ENCODE data around the gene GPANK1.
"Not testable (repeated sequence)": the region's sequence is repeated elsewhere in the genome, so short reads cannot be mapped to it uniquely, and the experiment has no call there.

The GPANK1 gene

DNA sequence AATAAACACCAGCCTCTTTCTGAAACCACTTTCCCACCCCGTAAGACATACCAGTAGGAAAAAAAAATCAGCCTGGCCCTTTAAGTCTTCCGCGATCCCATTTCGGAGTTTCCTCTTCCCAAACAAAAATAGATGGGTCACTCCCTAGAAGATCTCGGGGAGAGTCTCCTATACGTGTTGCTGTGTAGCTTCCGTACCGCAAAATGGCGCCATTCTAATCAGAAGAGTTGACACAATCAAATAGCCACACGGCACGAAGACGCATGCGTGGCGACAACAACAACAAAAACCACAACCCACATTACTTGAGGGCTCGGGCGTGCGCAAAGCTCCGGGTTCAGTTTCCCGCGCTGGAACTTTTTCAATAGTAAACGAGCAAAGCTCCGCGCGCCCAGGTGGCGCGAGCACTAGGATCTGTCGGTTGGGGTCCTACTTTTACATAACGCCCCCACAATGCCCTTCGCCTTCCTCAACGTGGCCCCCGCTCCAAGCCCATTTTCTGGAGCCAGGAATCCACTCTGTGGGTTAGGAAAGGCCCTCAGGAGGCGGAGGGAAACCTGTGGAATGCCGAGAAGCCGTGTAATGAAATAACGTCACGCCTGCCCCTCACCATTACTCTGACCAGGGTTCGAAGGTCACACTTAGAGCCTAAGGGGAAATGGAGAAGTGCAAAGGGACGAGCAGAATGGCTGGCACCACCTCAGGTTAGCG is at the start of gene GPANK1:
GPANK1 (minus strand) TSS at position 208 of the 711 bp plus-strand sequence. CDS start 519 bp downstream, outside the sequence.
- DNase-seq = peak; percentile 88 to 94

DNA sequence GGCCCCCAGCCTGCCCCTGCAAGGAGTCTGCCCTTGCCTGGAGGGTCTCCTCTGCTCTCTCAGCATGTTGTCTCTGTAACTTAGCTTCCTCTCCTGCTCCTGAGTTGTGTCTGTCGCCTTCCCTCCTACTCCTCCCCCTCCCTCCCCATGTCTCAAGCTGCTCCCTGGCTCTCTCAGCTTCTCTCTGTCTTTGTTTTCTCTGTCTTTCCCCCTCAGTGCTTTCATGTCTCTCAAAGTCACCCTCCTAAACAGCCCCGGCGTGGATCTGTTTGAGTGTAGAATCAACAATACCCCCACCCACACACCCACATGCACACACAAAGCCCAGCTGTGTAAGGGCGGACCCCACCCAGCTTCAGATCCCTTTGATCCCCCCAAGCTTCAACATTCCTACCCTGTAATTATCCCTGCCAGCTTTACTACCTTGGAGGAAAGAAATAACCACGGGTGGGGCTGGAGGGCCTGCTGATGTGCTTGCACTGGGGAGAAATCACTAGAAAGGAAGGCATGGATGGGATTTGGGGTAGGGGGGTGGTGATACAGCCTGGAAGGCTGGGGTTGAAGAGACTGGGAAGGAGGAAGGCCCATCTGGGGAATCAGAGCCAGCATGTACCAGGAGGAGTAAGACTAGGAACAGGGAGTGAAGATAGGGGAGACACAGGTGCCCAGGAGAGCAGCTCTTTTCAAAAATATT is 49.3 kb upstream of the GPANK1 start:
- DNase-seq = no peak

DNA sequence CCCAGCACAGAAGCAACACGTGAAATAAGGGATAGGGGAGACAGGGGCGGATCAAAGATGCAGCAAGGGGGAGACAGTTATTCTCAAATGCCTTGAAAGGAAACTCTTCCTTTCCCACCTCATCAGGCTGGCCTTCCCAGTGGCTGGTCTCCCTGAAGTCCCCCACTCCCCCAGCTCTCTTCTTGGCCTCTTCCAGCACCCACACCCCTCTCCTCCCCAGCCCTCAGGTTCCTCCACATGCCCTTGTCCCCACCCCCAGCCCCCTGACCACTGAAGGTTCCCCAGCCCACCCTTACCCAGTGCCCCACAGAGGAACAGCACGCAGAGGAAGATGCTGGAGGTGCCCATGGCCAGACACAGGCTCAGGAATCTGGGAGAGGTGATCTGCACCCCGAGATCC is 48.7 kb upstream of the GPANK1 start:
- no peak for DNase-seq

DNA sequence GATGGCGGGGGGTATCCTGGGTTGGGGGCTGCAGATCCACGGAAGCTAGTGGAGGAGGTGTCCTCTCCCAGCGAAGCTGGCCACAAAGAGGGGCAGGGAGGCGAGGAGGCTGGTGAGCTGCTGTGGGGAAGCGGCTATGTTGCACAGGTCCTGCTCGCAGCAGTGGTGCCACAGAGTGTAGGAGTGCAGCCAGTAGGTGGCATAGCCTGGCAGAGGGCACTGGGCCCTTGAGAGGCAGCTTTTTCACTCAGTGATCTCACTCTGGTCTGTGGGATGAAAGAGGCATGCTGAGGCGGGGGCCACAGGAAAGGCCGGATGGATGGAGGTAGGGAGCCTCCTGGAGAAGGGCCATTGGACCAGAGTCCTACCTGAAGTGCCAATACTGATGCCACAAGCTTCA is 47.5 kb upstream of the GPANK1 start:
- DNase-seq = no peak

DNA sequence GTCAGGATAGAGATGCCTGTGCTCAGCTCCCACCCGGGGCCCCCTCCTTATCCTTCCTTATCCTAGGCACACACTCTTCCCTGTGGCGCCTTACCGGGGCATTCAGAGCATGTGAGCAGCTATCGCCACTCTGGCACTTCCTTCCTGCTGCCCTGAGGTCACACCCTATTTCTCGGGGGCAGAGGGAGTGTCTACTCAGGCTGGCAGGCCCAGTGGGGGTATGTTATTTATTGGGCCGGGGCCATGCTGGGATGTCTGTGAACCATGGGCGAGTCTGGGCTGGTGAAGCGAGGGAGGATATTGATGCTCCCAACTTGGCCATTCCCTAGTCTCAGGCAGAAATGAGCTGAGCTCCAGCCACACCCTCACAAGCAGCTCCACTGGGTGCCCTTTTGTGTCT is 46.4 kb upstream of the GPANK1 start:
- no peak for DNase-seq

DNA sequence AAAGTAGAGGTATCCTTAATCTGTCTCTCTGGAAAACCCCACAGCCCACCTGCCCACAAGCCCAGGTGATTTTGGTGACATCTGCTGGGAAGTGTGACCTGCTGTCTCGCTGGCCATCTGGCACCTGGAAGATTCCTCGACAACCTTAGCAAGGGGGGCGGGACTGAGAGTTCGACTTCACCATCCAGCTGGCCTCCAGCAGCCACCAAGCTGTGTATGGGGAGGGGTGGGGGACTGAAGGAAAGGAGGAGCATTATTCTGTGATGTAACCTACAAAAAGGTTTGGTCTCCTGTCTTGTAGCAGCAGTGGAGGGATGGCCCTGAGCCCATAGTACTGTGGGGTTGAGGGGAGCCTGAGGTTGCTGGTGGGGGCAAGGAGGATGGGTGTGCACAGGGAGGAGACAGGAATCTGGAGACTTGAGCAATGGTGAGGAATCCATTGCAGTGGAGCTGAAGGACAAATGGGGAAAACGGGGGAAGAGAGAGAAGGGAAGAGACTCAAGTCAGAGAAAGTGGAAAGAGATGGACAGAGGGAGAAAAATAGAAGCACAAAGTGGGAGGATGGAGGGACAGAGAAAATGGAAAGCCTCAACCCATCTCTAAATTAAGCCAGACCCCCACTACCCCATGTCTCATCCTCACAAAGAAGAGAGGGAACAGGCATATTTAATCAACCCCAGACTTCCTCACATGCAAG is 45.9 kb upstream of the GPANK1 start:
- DNase-seq = peak; percentile 28 to 49

DNA sequence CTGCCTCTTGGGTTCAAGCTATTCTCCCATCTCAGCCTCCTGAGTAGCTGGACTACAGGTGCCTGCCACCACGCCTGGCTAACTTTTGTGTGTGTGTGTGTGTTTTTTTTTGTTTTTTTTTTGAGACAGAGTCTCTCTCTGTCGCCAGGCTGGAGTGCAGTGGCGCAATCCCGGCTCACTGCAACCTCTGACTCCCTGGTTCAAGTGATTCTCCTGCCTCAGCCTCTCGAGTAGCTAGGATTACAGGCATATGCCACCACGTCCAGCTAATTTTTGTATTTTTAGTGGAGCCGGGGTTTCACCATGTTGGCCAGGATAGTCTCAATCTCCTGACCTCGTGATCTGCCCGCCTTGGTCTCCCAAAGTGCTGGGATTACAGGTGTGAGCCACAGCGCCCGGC is 44.4 kb upstream of the GPANK1 start:
- not testable (repeated sequence) for DNase-seq

DNA sequence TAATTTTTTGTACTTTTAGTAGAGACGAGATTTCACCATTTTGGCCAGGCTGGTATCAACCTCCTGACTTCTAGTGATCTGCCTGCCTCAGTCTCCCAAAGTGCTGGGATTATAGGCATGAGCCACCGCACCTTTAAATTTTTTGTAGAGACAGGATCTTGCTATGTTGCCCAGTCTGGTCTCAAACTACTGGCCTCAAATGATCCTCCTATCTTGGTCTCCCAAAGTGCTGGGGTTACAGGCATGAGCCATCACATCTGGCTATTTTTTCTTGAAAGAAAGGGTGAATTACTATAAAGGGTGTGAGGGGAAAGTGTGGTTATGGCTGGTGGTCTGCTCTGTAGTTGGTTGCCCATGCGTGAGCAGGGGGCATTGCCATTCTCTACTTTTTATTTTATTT is 43.4 kb upstream of the GPANK1 start:
- no peak for DNase-seq

DNA sequence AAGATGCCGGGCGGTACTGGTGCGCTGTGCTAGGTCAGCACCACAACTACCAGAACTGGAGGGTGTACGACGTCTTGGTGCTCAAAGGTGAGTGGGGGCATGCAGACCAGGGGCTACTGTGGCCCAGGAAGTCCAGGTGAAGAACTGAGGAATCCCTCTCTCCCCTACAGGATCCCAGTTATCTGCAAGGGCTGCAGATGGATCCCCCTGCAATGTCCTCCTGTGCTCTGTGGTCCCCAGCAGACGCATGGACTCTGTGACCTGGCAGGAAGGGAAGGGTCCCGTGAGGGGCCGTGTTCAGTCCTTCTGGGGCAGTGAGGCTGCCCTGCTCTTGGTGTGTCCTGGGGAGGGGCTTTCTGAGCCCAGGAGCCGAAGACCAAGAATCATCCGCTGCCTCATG is 42.9 kb upstream of the GPANK1 start:
- DNase-seq = no peak

DNA sequence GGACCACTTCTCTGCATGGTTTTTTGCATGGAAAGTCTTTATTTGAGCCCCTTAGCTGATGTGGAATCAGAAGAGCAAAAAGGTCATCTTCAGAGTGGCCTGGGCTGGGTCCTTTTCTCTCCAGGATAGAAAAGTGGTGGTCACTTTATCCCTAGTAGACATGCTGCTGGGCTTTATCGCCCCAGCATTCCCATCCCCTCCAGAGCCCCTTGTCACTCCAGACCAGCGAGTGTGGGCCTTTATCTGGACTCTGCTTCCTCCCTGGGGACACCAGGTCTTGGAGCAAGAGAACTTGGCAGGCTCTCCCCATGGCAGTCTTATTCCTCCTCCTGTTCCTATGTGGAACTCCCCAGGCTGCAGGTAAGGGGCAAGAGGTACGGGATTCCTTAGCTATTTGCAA is 41.8 kb upstream of the GPANK1 start, which contains the start of gene LY6G6F:
LY6G6F (plus strand) TSS at position 268 of the 400 bp plus-strand sequence; CDS start at position 309, 41 bp downstream.
- DNase-seq = no peak

DNA sequence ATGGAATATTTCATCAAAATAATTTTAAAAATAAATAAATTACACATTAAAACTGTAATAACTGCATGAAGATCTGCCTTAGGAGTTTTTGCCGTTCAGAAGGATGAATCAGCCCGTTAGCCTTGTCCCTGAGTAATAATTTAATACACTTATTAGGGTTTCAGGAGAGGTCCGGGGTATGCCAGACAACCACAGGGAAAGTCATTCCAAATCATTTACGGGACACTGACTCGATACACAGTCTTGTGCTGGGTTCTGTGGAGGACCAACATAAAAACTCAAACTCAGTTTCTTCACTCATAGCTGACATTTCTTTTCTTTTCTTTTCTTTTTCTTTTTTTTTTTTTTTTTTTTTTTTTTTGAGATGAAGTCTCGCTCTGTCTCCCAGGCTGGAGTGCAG is 41.1 kb upstream of the GPANK1 start:
- no peak for DNase-seq

DNA sequence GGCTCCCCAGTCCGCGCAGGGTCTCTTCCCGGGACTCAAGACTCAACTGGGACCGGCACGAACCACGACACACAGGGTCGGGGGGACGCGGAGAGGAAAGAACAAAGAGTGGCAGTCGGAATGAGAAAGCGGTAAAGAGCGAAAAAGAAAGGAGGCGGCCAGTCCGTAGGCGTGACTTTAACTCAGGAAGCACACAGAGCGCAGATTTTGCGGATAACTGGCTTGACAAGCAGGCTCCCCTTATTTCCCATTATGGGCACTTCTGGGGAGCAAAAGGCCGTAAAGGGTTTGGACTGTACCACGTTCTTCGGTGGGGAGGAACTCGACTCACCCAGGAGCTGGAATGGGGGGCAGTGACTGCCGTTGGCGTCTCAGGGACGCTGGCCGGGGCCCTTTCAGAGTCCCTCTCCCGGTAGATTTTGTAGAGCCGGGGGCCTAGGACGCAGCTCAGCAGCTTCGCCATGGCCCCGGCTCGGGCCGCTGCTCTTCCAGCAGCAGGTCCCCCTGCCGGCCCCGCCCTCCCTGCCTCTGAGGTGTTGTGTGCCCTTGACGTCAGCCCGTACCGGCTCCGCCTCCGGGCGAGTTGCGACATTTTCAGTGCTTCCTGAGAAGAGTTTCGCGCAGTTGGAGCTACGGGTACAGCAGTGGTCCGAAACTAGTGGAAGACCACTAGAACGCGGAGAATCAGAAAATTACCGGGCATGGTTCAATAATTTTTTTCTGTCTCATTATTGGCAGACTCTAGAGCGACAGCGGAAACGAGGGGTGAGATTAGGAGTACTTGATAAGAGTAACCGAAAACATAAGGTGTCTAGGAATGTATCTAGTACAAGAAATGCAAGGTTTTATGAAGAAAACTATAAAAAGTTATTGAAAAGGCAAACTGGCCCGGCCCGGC is 38.3 kb upstream of the GPANK1 start, which contains the start of gene ABHD16A:
ABHD16A (minus strand) TSS at position 506 of the 898 bp plus-strand sequence; CDS start at position 463, 43 bp downstream.
- DNase-seq = peak; percentile 88 to 96

DNA sequence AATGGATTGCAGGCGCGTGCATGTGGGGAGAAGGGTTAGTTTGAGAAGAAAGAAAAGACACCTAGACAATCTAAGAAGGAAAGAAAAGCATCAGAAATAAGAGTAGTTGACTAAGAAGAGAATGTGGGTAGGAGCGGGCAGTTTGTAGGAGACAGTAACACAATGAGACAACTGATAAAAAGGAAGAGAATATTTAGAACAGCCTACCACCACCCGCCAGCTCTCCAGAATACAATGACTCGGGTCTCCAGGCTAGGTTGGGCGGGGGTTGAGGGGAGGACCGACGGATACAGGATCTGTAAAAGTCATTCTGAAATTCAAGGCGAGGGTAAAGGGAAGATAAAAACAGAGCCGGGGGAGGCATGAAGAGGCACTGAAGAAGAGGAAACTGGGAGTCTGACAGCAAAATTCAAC is 37.6 kb upstream of the GPANK1 start:
- no peak for DNase-seq

DNA sequence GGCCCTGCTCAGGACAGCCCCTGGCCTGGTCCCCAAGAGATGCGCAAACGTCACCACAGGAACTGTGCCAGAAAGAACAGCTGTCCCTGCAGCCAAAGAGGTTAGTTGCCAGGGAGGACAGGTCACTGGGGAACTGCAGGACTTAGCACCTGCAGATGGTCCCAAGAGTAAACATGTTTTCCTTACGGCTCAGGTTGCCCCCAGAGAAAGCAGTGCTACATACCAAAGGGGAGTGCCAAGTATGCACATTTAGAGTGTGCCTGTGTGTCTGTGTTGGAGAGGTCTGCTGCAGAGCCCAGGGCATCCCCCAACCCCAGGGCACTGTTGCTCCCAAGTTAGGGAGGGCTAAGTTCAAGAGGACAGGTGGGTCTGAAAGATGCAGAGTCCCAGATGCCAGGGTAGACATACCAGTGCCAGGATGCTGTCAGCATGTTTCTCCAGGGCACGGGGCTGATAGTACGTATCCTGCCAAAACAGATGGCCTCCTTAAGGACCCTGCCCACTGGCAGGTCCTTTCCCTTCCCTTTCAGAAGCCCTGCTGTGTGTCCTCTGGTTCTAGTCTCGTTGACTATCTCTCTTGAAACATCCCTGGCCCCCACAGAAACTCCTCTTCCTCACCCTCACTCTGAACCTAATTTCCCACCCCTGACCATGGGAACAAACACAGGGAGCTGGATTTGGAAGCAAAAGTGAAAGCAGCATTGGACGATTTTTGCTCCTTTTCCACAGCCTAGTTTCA is 37.0 kb upstream of the GPANK1 start:
- DNase-seq = peak; percentile 24 to 64

DNA sequence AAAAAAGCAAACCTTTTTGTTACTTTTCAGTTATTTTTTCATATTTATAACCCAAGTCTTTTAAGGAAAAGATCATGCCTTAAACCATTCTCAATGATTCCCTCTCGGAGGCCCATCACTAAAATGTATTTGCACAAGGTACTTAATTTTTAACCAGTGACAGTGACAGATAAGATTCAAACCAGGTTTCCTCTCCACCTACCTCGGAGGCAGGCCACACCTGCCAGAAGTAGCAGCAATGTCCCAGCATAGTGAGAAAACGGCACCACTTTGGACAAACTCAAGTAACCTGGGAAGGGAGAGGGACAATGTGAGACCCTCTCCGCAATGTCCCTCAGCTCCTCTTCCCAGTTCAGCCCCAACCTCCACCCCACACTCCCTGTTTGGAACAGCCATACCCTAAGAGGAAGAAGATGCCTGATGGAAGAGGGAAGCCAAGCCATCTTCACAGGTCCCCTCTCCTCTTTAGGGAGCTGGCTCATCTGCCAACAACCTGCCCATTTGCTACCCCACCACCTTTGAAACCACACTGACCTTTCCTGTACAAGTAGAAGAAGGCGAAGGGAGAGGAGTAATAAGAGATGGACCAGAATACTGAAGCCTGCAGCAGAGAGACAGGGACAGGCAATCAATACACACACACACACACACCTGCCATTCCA is 36.1 kb upstream of the GPANK1 start:
- DNase-seq = no peak

DNA sequence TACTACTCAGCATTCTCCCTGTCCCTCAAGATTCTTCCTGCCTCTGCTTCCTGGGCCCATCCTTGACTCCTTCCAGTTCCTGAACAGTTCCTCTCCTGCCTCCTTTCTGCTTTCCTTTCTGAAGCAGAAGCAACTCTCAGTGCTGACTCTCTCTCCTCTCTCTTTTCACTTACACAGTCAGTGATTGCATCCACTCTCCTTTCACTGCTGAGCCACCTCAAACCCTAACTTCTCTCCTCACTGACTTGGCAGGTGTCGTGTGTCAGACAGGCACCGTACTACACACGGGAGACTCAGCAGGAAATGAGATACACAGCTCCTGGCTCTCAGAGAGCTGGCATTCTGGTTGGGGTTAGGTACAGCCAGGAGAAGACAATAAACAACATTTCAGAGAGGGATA is 32.8 kb upstream of the GPANK1 start:
- DNase-seq = no peak

DNA sequence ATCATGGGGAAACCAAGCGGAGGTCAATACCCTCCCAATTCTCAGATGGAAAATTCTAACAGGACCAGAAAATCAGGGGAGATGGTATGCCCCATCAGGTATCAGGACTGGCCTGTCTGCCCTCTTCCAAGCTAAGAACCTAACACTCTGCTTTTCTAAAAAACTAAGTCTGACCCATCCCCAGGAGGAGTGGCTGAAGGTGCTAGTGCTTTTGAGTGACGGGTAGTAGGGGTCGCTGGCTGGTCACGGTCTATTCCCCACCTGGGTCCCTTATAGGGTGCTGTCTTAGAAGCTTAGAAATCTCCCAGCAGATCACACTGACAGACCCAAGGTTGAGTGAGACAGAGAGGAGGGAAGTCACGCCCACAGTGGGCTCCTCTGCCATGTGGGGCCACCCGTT is 28.7 kb upstream of the GPANK1 start:
- no peak for DNase-seq

DNA sequence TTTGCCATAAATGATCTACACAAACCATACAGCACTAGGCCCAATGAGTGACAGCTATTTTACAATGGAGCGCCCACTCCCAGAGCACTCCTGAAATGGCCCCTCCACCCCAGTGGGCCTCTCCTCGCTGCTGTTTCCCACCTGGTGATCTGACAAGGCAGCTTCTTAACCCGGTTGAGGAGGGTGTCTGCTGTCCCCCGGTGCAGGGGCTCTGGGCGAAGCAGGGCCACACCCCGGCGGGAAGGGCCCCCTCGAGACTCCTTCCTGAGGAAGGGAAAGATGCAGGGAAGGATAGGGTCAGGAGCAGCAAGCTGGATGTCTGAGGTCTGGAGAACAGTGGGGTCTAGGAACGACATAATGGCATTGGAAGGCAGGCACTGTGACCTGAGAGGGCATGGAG is 28.1 kb upstream of the GPANK1 start:
- DNase-seq = no peak

DNA sequence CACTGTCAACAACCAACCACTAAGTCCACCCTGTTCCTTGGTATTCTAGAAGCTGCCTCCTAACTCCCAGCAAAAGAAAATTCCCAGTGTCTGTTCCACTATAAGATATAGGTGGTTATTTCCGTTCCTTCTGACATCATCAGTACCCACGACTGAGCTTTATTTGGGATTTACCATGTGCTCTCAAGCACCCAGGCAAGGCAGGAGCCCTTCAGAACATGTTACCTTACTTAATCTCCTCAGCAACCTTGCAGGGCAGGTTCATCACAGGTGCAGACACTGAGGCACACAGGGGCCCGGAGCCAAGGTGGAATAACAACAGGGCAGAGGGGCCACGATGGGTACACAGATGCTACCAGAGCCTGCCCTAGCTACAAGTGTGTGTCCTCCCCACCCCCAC is 27.6 kb upstream of the GPANK1 start:
- no peak for DNase-seq

DNA sequence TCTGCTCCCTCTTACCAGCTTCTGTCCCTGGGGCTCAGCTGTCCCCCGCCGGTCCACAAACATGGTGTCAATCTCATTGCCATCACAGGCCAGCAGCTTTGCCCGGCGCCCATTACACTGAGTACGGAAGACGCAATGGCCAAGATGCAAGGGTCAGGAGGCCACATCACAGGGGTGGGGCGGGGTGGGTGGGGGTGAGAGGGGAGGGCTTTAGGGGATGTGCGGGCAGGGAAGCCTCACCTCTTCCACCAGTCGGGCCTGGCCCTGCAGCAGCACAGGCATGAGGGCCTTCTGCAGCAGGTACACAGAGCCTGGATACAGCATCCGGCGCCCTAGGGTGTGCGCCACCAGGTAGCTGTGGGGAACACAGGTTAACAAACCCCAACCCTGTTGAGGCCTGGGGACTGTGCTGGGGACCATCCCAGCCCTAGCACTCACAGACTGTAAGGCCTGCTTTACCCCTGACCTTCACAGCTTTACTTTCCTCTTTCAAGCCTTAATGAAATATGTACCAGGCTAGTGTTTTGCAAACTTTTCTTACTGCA is 26.8 kb upstream of the GPANK1 start:
- no peak for DNase-seq

DNA sequence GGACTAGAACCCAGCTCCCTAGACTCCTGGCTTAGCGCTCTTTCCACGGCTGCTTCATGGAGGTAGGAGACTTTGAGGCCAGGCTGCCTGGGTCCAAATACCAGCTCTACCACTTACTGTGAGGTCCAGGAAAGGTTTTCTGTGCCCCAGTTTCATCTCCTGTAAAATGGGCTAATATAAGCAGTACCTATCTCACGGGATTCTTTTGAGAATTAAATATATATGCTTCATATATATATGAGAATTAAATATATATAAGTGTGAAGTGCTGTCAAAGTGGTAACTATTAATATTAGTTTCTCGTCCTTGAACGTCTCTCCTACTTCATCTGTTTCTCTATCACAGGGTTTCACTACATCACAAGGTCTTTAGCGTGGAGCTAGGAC is 26.3 kb upstream of the GPANK1 start:
- DNase-seq = no peak

Measured in NCI-H524 (cell line).